Fibroblast of pulmonary artery (primary cell): Measurements from ENCODE around the gene PDXP.

ENCODE experiments used
- DNase-seq: peaks from one replicate; pipeline ENCODE4 v3.0.0-alpha.2; 2010; ENCODE audit warnings: low read depth
- H3K4me3 ChIP-seq: replicated peaks from 2 replicates; pipeline ENCODE4 v1.5.1; 2011; ENCODE audit warnings: low read depth, mild to moderate bottlenecking, control low read depth, low read length, moderate library complexity
- CTCF ChIP-seq: IDR thresholded peaks from 2 replicates; pipeline ENCODE4 v1.5.1; 2011; ENCODE audit warnings: mild to moderate bottlenecking, control low read depth, low read length, inconsistent platforms; ENCODE audit errors: missing control alignments

Gene PDXP

GRCh38 chr22:37704645-37705044 is 46.1 kb downstream of the PDXP start:
- no peak for DNase-seq
- H3K4me3 ChIP-seq: no peak overlapping the region
- TF ChIP-seq CTCF: no peak

GRCh38 chr22:37705205-37705604 is 46.7 kb downstream of the PDXP start:
- no peak for DNase-seq
- TF ChIP-seq CTCF: no peak
- H3K4me3 ChIP-seq: no peak overlapping the region

- no peak for TF ChIP-seq CTCF
- DNase-seq: no peak
- no peak overlapping the region for H3K4me3 ChIP-seq
Observed at GRCh38 chr22:37708580-37709444, 50.3 kb downstream of the PDXP start.

GRCh38 chr22:37709445-37709765 is 50.9 kb downstream of the PDXP start:
- no peak for DNase-seq
- H3K4me3 ChIP-seq: no peak overlapping the region
- TF ChIP-seq CTCF: no peak

- no peak for DNase-seq
- TF ChIP-seq CTCF: no peak
- H3K4me3 ChIP-seq: no peak overlapping the region
Observed at GRCh38 chr22:37710675-37711074, 52.2 kb downstream of the PDXP start.

GRCh38 chr22:37711490-37711889 is 53.0 kb downstream of the PDXP start:
- no peak for TF ChIP-seq CTCF
- DNase-seq: no peak
- H3K4me3 ChIP-seq: no peak overlapping the region

GRCh38 chr22:37713761-37714160 is 55.2 kb downstream of the PDXP start:
- DNase-seq: no peak
- H3K4me3 ChIP-seq: no peak overlapping the region
- no peak for TF ChIP-seq CTCF
